Body of pancreas (tissue), 4 donors: ENCODE results near the gene FREY1. TPM values are rescaled to one million over a fixed set of nuclear protein-coding genes. Genes with fewer than 3 reads are reported as not detected.

Experiments used
- ATAC-seq: fragments of 150-250 bp; one replicate; pipeline ENCODE4 v1.9.1; 2016
- DNase-seq, 4 donors: peaks; one replicate each; pipeline ENCODE4 v3.0.0-alpha.2; 2019
- H3K27ac ChIP-seq, 4 donors: fragments of 200-600 bp; sonication (generic); 1 replicate in 3 of 4; 2 replicates in 1 of 4; pipeline versions ENCODE4 v1.5.1 to v1.6.1; 2016 to 2019; ENCODE audit warnings: mild to moderate bottlenecking in 1 of 4, mixed read lengths in 1 of 4, moderate library complexity in 1 of 4
- H3K27me3 ChIP-seq, 2 donors: fragments of 200-600 bp; sonication (generic); one replicate each; pipeline ENCODE4 v1.6.0; 2016; ENCODE audit warnings: mild to moderate bottlenecking in 1 of 2
- H3K36me3 ChIP-seq, 2 donors: fragments of 200-600 bp; sonication (generic); replicated peaks in 1 of 2; 2 replicates each; pipeline ENCODE4 v1.5.1; 2016; ENCODE audit warnings: low read depth in 2 of 2; ENCODE audit not compliant: insufficient read depth in 1 of 2
- H3K4me1 ChIP-seq: fragments of 200-600 bp; sonication (generic); one replicate; pipeline ENCODE4 v1.6.0; 2016
- H3K4me3 ChIP-seq, 2 donors: fragments of 200-600 bp; sonication (generic); 1 replicate in 1 of 2; 2 replicates in 1 of 2; pipeline ENCODE4 v1.5.1; 2016 to 2019
- H3K9me3 ChIP-seq, 3 donors: fragments of 200-600 bp; sonication (generic); 1 replicate in 2 of 3; 2 replicates in 1 of 3; pipeline ENCODE4 v1.5.1; 2016
- POLR2A ChIP-seq, 3 donors: fragments of 450-650 bp; IDR thresholded peaks; one replicate each; pipeline ENCODE4 v1.6.1; 2016; ENCODE audit warnings: antibody characterized with exemption in 3 of 3, mild to moderate bottlenecking in 2 of 3
- WGBS, 2 donors: methylation state at CpG; one replicate each; pipeline ENCODE4 v1.1.5; 2017; 5-methylcytosine and 5-hydroxymethylcytosine counted together
- intact Hi-C: fragments of 100-400 bp; cut with DNase I; formaldehyde crosslinking; loops from one replicate; pipeline ENCODE4 v1.15.1; 2023
- total RNA-seq, 2 donors: library from RNA; depleted of rRNA; stranded (reverse); fragments of >200 nt; gene quantifications; one replicate each; pipeline ENCODE4 v1.1.0, GENCODE V29; 2016
- TF ChIP-seq, protein P1 (sequence below), 7 experiments: fragments of 450-650 bp in 4 of 7; fragments of 200-600 bp in 3 of 7; sonication (generic) in 3 of 7; IDR thresholded peaks; one replicate each; pipeline ENCODE4 v1.5.1; 2016 to 2019; ENCODE audit warnings: antibody characterized with exemption in 7 of 7

FREY1 gene
- total RNA-seq, 2 donors from 2014 or later, result 2.3 to 8.2 TPM

DNA sequence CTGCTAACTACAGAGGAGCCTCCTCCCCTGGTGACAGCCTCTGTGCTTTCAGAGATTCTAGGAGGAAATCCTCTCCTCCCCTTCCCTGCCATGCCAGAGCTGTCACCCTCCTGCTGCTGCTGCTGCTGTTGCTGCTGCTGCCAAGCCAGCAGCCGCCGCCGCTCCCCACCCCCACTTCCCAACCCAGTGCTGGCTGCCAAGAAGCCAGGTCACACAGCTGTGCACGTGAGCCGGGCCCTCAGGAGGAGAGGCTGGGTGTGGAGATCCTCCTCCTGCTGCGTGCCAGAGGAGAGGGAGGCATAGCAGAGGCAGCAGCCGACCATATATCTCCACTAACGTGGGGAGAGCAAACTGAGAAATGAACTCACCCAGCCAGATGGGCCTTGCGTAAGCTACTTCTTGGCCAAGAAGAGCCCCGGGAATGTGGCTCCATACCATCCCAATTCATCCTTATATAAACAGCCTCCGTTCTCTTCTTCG, 47.4 kb downstream of the FREY1 start:
- peaks cover 56% of the 10 kb centered on the region for H3K4me1 ChIP-seq
- 21 to 23% methylated on average over 6 to 12 of the region's 12 CpGs for WGBS, 2 donors
- peak; percentile 94 to 96 (median 95) for DNase-seq
- no peaks in the 10 kb centered on the region for H3K9me3 ChIP-seq
- no peak for TF ChIP-seq POLR2A (IDR thresholded peaks at IDR 0.05)
- TF ChIP-seq, protein P1, sequence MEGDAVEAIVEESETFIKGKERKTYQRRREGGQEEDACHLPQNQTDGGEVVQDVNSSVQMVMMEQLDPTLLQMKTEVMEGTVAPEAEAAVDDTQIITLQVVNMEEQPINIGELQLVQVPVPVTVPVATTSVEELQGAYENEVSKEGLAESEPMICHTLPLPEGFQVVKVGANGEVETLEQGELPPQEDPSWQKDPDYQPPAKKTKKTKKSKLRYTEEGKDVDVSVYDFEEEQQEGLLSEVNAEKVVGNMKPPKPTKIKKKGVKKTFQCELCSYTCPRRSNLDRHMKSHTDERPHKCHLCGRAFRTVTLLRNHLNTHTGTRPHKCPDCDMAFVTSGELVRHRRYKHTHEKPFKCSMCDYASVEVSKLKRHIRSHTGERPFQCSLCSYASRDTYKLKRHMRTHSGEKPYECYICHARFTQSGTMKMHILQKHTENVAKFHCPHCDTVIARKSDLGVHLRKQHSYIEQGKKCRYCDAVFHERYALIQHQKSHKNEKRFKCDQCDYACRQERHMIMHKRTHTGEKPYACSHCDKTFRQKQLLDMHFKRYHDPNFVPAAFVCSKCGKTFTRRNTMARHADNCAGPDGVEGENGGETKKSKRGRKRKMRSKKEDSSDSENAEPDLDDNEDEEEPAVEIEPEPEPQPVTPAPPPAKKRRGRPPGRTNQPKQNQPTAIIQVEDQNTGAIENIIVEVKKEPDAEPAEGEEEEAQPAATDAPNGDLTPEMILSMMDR (IDR thresholded peaks at IDR 0.05), result no peak
- H3K36me3 ChIP-seq, result peaks cover 11 to 29% of the 10 kb centered on the region in 2 donors
- H3K27ac ChIP-seq, result peak overlapping the region; percentile 65 to 78 (median 72)
- H3K4me3 ChIP-seq, result no peak overlapping the region
- ATAC-seq, result peak; percentile 85
- intact Hi-C loops, result no loop called here
- no peaks in the 10 kb centered on the region for H3K27me3 ChIP-seq

DNA sequence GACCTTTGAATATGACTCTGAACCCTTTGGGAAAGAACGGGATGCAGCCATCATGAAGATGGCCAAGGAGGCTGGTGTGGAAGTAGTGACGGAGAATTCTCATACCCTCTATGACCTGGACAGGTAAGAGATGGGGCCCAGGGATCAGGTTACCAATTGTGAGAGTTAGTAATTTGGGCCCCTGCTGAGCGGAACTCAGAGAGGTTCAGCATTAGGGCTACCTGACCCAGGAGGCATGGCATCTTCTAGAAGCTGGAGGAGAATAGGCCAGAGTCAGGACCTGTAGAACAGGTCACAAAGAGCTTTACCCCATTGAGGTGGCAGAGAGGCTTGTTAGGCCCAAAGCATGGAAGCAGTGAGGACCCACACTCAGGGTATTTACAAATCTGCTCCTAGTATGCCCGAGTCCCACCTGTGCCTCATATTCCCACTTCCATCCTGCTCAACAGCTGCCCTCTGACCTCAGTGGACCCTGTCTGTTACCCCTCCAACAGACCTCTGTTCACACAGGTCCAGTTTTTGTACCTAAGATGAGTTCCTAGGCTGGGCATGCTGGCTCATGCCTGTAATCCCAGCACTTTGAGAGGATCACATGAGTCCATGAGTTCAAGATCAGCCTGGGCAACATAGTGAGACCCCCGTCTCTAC, 48.2 kb downstream of the FREY1 start:
- peak overlapping the region; percentile 25 to 78 (median 71) for H3K27ac ChIP-seq

DNA sequence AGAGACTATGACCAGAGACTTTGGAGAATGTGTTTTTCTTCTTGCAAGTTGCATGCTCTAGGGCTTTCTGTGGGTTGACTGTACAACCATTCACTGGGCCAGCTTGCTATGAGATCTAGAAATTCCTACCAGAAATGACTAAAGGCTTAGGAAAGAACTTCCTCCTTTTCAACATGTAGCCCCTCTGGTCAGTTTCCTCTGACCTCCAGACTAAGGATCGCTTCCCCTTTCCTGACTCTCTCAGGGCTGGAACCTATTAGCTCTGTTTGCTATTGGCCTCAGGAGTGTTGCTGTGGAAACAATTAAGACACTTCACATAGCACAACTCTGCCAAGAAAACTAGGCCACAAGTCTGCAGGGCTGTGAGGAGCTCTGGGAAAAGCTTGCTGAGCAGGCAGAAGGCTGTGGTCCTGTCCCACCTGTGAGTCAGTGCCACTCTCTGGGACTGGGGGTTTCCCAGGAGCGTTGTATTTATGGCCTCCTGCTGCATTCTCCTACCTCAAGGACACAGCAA, 49.1 kb downstream of the FREY1 start:
- H3K27ac ChIP-seq, result peak overlapping the region; percentile 25 to 78 (median 71)
- TF ChIP-seq, protein P1 (IDR thresholded peaks at IDR 0.05), result no peak
- TF ChIP-seq POLR2A (IDR thresholded peaks at IDR 0.05), result peak in 2 of 3 donors; percentile 31 to 45
- no peaks in the 10 kb centered on the region for H3K9me3 ChIP-seq
- peaks cover 56% of the 10 kb centered on the region for H3K4me1 ChIP-seq
- intact Hi-C loops, result no loop called here
- no peaks in the 10 kb centered on the region for H3K27me3 ChIP-seq
- 9 to 11% methylated on average over 2 of the region's 2 CpGs for WGBS, 2 donors
- no peak overlapping the region for H3K4me3 ChIP-seq
- DNase-seq, result peak; percentile 63 to 89 (median 78)
- H3K36me3 ChIP-seq, result peaks cover 10 to 20% of the 10 kb centered on the region in 2 donors
- ATAC-seq, result peak; percentile 75

More for the DNA sequence above, 48.2 kb downstream of the FREY1 start:
- TF ChIP-seq, protein P1 (IDR thresholded peaks at IDR 0.05), result no peak
- no peak for TF ChIP-seq POLR2A (IDR thresholded peaks at IDR 0.05)
- no peaks in the 10 kb centered on the region for H3K27me3 ChIP-seq
- DNase-seq (no peak), ATAC-seq (no peak)
- no peak overlapping the region for H3K4me3 ChIP-seq
- intact Hi-C loops, result no loop called here
- peaks cover 56% of the 10 kb centered on the region for H3K4me1 ChIP-seq
- H3K36me3 ChIP-seq, result peaks cover 11 to 27% of the 10 kb centered on the region in 2 donors
- WGBS, 2 donors, result 71 to 74% methylated on average over 5 of the region's 5 CpGs
- no peaks in the 10 kb centered on the region for H3K9me3 ChIP-seq

Other genes with a start within 250 kb of the FREY1 start
- 1 to 10 TPM; 1.3 to 2.0 TPM for gene CHST1, start 241.6 kb downstream of the FREY1 start, total RNA-seq
- 10 to 100 TPM; 11.2 to 22.7 TPM for gene SLC35C1, start 102.1 kb downstream of the FREY1 start, total RNA-seq
- 10 to 100 TPM; 24.6 to 65.9 TPM for gene CRY2, start 59.8 kb downstream of the FREY1 start, total RNA-seq
- gene MAPK8IP1, start 21.6 kb downstream of the FREY1 start, total RNA-seq, result 10 to 100 TPM; 23.7 to 32.4 TPM
- 10 to 100 TPM; 29.1 to 41.5 TPM for gene PEX16, start 10.6 kb upstream of the FREY1 start, total RNA-seq
- gene LARGE2, start 15.4 kb upstream of the FREY1 start, total RNA-seq, result 10 to 100 TPM; 12.2 to 14.5 TPM
- 10 to 100 TPM; 11.7 to 49.4 TPM for gene PHF21A, start 214.2 kb upstream of the FREY1 start, total RNA-seq